Trophoblast cell (in vitro differentiated cells and primary cell): ENCODE data around the gene CACNA1G.

Experiments
- DNase-seq, 2 donors: peaks; one replicate each; pipeline ENCODE4 v3.0.0-alpha.2; 2016
- H2AFZ ChIP-seq: 2 replicates; pipeline ENCODE4 v1.6.1; 2013; ENCODE audit warnings: low read length, moderate library complexity, mild to moderate bottlenecking; ENCODE audit not compliant: insufficient read depth, poor library complexity
- H2AK5ac ChIP-seq: 2 replicates; pipeline ENCODE4 v1.6.1; 2013; ENCODE audit warnings: mild to moderate bottlenecking, low read length
- H2BK120ac ChIP-seq: 2 replicates; pipeline ENCODE4 v1.6.1; 2013; ENCODE audit warnings: low read length, mild to moderate bottlenecking, moderate library complexity; ENCODE audit not compliant: insufficient read depth, poor library complexity
- H2BK12ac ChIP-seq: 2 replicates; pipeline ENCODE4 v1.6.1; 2013; ENCODE audit warnings: mild to moderate bottlenecking, low read length, moderate library complexity
- H2BK5ac ChIP-seq: 2 replicates; pipeline ENCODE4 v1.6.1; 2013; ENCODE audit warnings: low read length, low read depth, moderate library complexity, mild to moderate bottlenecking; ENCODE audit not compliant: poor library complexity
- H3K14ac ChIP-seq: 2 replicates; pipeline ENCODE4 v1.6.1; 2013; ENCODE audit warnings: mild to moderate bottlenecking, low read length
- H3K18ac ChIP-seq: 2 replicates; pipeline ENCODE4 v1.6.1; 2013; ENCODE audit warnings: mild to moderate bottlenecking, low read length
- H3K23ac ChIP-seq: 2 replicates; pipeline ENCODE4 v1.6.1; 2013; ENCODE audit warnings: low read length
- H3K27ac ChIP-seq: 2 replicates; pipeline ENCODE4 v1.5.1; 2013; ENCODE audit warnings: low read depth, mild to moderate bottlenecking, inconsistent platforms, low read length, moderate library complexity
- H3K27me3 ChIP-seq: 2 replicates; pipeline ENCODE4 v1.6.1; 2013; ENCODE audit warnings: inconsistent platforms, mild to moderate bottlenecking, low read length, moderate library complexity; ENCODE audit not compliant: insufficient read depth
- H3K36me3 ChIP-seq, 2 experiments: 1 replicate in 1 of 2; 2 replicates in 1 of 2; pipeline ENCODE4 v1.6.1; 2013; ENCODE audit warnings: low read length in 2 of 2, mild to moderate bottlenecking in 2 of 2, moderate library complexity in 1 of 2; ENCODE audit not compliant: insufficient read depth in 2 of 2, control insufficient read depth in 1 of 2
- H3K4ac ChIP-seq: 2 replicates; pipeline ENCODE4 v1.6.1; 2013; ENCODE audit warnings: low read depth, mild to moderate bottlenecking, low read length, moderate library complexity
- H3K4me1 ChIP-seq, 2 experiments: 1 replicate in 1 of 2; 2 replicates in 1 of 2; pipeline ENCODE4 v1.6.1; 2013; ENCODE audit warnings: low read length in 2 of 2, mild to moderate bottlenecking in 2 of 2, moderate library complexity in 1 of 2; ENCODE audit not compliant: insufficient read depth in 2 of 2, control insufficient read depth in 1 of 2
- H3K4me2 ChIP-seq: 2 replicates; pipeline ENCODE4 v1.6.1; 2013; ENCODE audit warnings: inconsistent platforms, mild to moderate bottlenecking, low read length, moderate library complexity
- H3K4me3 ChIP-seq: 2 replicates; pipeline ENCODE4 v1.5.1; 2013; ENCODE audit warnings: mild to moderate bottlenecking, low read depth, low read length, inconsistent platforms
- H3K79me1 ChIP-seq: one replicate; pipeline ENCODE4 v1.6.1; 2013; ENCODE audit warnings: low read length
- H3K79me2 ChIP-seq: 2 replicates; pipeline ENCODE4 v1.6.1; 2013; ENCODE audit warnings: low read length, mild to moderate bottlenecking; ENCODE audit not compliant: control insufficient read depth, insufficient read depth, poor library complexity
- H3K9ac ChIP-seq: 2 replicates; pipeline ENCODE4 v1.6.1; 2013; ENCODE audit warnings: mild to moderate bottlenecking, low read length
- H3K9me3 ChIP-seq: 2 replicates; pipeline ENCODE4 v1.6.1; 2013; ENCODE audit warnings: low read depth, mild to moderate bottlenecking, control low read depth, inconsistent platforms, low read length; ENCODE audit not compliant: insufficient read depth
- H4K12ac ChIP-seq: 2 replicates; pipeline ENCODE4 v1.6.1; 2013; ENCODE audit warnings: low read depth, mild to moderate bottlenecking, low read length, moderate library complexity
- H4K8ac ChIP-seq: 2 replicates; pipeline ENCODE4 v1.6.1; 2013; ENCODE audit warnings: low read depth, mild to moderate bottlenecking, low read length, moderate library complexity
- H4K91ac ChIP-seq: one replicate; pipeline ENCODE4 v1.6.1; 2013; ENCODE audit warnings: low read depth, mild to moderate bottlenecking, low read length, moderate library complexity
- WGBS: extraction: QIAGEN DNeasy Blood & Tissue Kit; methylation state at CpG from one replicate; pipeline ENCODE4 v1.1.7; 2013; ENCODE audit warnings: missing lambda C conversion rate; ENCODE audit not compliant: insufficient read length, insufficient coverage; ENCODE audit errors: extremely low coverage; 5-methylcytosine and 5-hydroxymethylcytosine counted together

CACNA1G gene

DNA sequence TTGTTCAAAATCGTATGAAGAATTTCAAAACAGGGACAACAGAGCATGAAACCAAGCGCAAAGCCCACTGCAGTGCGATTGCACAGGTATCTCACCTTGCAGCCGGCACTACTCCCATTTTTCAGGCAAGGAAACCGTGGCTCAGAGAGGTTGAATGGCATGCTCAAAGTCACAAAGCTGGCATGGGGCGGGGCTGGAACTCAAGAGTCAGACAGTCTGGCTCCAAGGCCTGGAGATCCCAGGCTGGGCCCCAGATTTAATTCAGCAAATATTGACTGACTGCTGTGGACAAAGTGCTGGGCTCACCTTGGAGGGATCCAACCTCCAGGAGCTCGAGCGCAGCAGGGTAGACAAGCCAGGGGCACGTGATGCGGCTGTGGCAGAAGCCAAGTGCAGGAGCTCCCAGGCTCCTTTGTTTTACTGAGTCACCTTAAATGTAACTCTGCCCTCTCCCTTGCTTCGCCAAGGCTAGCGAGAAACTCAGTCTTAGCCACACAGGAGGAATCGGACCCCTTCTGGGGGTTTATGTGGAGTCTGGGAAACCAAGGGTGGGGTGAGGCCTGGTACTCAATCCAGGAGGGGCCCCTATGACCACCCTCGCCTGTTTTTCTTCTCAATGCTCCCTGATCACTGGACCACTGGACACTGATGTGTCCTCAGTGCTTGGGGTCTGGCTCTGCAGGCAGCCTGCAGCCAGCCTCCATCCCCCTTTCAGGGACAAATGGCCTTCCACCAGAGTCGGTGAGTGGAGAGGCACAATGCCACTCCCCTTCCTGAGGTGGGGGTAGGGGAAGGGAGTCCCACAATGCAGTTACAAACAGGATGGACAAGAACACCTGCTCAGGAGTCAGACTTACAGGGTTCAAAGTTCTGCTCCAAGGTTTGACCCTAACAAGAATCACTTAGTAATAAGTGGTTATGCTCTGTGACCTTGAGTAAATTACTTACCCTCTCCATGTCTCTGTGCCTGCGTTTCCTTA, 17.4 kb upstream of the CACNA1G start:
- Histone ChIP-seq H3K14ac (no peak overlapping the region), H3K27me3 (no peaks in the 10 kb centered on the region), H2AFZ (no peak overlapping the region), H4K12ac (no peak overlapping the region), H2AK5ac (no peak overlapping the region), H3K4me3 (no peak overlapping the region), H4K91ac (peak overlapping the region; percentile 7), H2BK120ac (peak overlapping the region; percentile 4), H4K8ac (no peak overlapping the region), H3K4me2 (no peak overlapping the region), H3K9me3 (no peaks in the 10 kb centered on the region), H3K27ac (no peak overlapping the region), H3K36me3 (peaks cover 21 to 25% of the 10 kb centered on the region in 2 experiments), H3K23ac (no peak overlapping the region), H3K4me1 (peaks cover 25 to 28% of the 10 kb centered on the region in 2 experiments), H3K79me1 (peaks cover 13% of the 10 kb centered on the region), H2BK5ac (no peak overlapping the region), H2BK12ac (no peak overlapping the region), H3K4ac (no peak overlapping the region), H3K18ac (no peak overlapping the region), H3K79me2 (peaks cover 3% of the 10 kb centered on the region), H3K9ac (no peak overlapping the region)
- DNase-seq: no peak
- no CpG with 5 or more reads among the region's 16 CpGs for WGBS

- Histone ChIP-seq H3K4me3 (no peak overlapping the region), H2BK12ac (no peak overlapping the region), H4K91ac (no peak overlapping the region), H3K9me3 (no peaks in the 10 kb centered on the region), H2AFZ (no peak overlapping the region), H2BK5ac (no peak overlapping the region), H3K18ac (no peak overlapping the region), H3K4me2 (no peak overlapping the region), H3K4ac (no peak overlapping the region), H2AK5ac (no peak overlapping the region), H3K27ac (no peak overlapping the region), H3K27me3 (no peaks in the 10 kb centered on the region), H2BK120ac (no peak overlapping the region), H4K8ac (no peak overlapping the region), H4K12ac (no peak overlapping the region), H3K14ac (no peak overlapping the region), H3K36me3 (peaks cover 8 to 15% of the 10 kb centered on the region in 2 experiments), H3K79me1 (peaks cover 13% of the 10 kb centered on the region), H3K4me1 (peaks cover 24 to 28% of the 10 kb centered on the region in 2 experiments), H3K23ac (no peak overlapping the region), H3K9ac (no peak overlapping the region), H3K79me2 (peaks cover 3% of the 10 kb centered on the region)
- no CpG with 5 or more reads among the region's 7 CpGs for WGBS
- DNase-seq: no peak
Observed at GRCh38 chr17:50544516-50544915, 16.0 kb upstream of the CACNA1G start.

- Histone ChIP-seq H3K4ac (no peak overlapping the region), H3K23ac (no peak overlapping the region), H2AK5ac (no peak overlapping the region), H3K18ac (no peak overlapping the region), H3K9ac (no peak overlapping the region), H3K9me3 (no peaks in the 10 kb centered on the region), H3K14ac (no peak overlapping the region), H2BK120ac (no peak overlapping the region), H3K4me2 (no peak overlapping the region), H4K12ac (no peak overlapping the region), H3K79me1 (peaks cover 13% of the 10 kb centered on the region), H3K27me3 (no peaks in the 10 kb centered on the region), H3K79me2 (peaks cover 3% of the 10 kb centered on the region), H2BK5ac (no peak overlapping the region), H3K4me3 (no peak overlapping the region), H2BK12ac (no peak overlapping the region), H3K27ac (no peak overlapping the region), H3K4me1 (peaks cover 21 to 26% of the 10 kb centered on the region in 2 experiments), H4K91ac (no peak overlapping the region), H2AFZ (no peak overlapping the region), H3K36me3 (peaks cover 2 to 10% of the 10 kb centered on the region in 2 experiments), H4K8ac (no peak overlapping the region)
- no peak for DNase-seq
- WGBS: no CpG with 5 or more reads among the region's 8 CpGs
Observed at GRCh38 chr17:50545311-50545710, 15.2 kb upstream of the CACNA1G start.

GRCh38 chr17:50546701-50547034, 13.8 kb upstream of the CACNA1G start:
- Histone ChIP-seq H2BK120ac (no peak overlapping the region), H3K36me3 (no peaks in the 10 kb centered on the region), H3K14ac (no peak overlapping the region), H4K91ac (no peak overlapping the region), H3K9ac (no peak overlapping the region), H3K27ac (no peak overlapping the region), H3K27me3 (no peaks in the 10 kb centered on the region), H2AFZ (no peak overlapping the region), H3K4me2 (peak overlapping the region; percentile 33), H3K4ac (no peak overlapping the region), H4K12ac (no peak overlapping the region), H3K18ac (no peak overlapping the region), H3K9me3 (no peaks in the 10 kb centered on the region), H3K79me1 (peaks cover 9% of the 10 kb centered on the region), H3K79me2 (peaks cover 3% of the 10 kb centered on the region), H2BK12ac (no peak overlapping the region), H3K4me3 (no peak overlapping the region), H2AK5ac (no peak overlapping the region), H3K23ac (no peak overlapping the region), H2BK5ac (no peak overlapping the region), H4K8ac (no peak overlapping the region), H3K4me1 (peaks cover 17 to 19% of the 10 kb centered on the region in 2 experiments)
- DNase-seq: no peak
- WGBS: no CpG with 5 or more reads among the region's 4 CpGs
